Renal cortex interstitium (tissue), 11 donors: Measurements from ENCODE around the gene PLEKHB2. TPM values are rescaled to one million over a fixed set of nuclear protein-coding genes. Genes with fewer than 3 reads are reported as not detected.
"Not testable (repeated sequence)": the region's sequence is repeated elsewhere in the genome, so short reads cannot be mapped to it uniquely, and the experiment has no call there.

Source experiments
- DNase-seq, 11 donors: peaks; one replicate each; pipeline ENCODE4 v3.0.0-alpha.2; 2013; ENCODE audit warnings: low read depth in 9 of 11, low spot score in 4 of 11; ENCODE audit errors: extremely low read depth in 1 of 11
- polyA plus RNA-seq, 3 donors: library from polyadenylated mRNA; unstranded; fragments of 120-200 nt; gene quantifications; one replicate each; pipeline ENCODE4 v1.2.1, GENCODE V29; 2013; ENCODE audit not compliant: insufficient read length in 3 of 3

Gene PLEKHB2
- polyA plus RNA-seq, 3 donors, result 82.5 to 94.5 (median 89.5) TPM

- DNase-seq, result no peak
Measured at GRCh38 chr2:131156452-131157149, 51.5 kb downstream of the PLEKHB2 start.

DNA sequence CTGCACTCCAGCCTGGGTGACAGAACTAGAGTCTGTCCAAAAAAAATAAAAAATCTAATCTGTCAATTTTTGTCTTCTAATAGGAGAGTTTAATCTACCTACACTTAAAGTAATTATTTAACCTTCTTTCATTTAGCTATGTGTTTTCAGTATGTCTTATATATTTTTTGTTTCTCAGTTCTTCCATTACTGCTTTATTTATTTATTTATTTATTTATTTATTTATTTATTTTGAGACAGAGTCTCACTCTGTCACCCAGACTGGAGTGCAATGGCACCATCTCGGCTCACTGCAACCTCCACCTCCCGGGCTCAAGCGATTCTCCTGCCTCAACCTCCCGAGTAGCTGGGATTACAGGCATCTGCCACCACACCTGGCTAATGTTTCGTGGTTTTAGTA lies 60.4 kb downstream of the PLEKHB2 start:
- not testable (repeated sequence) for DNase-seq

- DNase-seq, result no peak
Measured at GRCh38 chr2:131168538-131168937, 63.4 kb downstream of the PLEKHB2 start.

DNA sequence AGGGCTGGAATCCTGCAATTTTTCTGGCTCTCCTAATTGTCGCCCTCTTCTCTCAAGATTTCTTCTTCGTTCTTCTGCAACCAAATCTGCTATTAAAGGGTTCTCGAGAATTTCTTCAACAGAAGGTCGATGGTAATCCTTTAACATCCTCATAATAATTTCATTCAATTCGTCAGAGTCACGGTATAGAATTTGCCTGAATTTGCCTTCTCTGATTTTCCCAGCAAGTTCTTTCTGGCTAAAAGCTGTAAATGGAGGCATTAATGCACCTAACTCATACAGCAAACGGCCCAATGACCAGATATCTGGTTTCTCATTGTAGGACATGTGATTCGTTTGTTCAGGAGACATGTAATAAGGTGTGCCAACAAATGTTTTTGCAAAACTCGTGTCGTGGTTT lies 72.9 kb downstream of the PLEKHB2 start:
- not testable (repeated sequence) for DNase-seq

- DNase-seq, result peak in 1 of 11 donors; percentile 9
Measured at GRCh38 chr2:131178721-131179418, 73.7 kb downstream of the PLEKHB2 start.

DNA sequence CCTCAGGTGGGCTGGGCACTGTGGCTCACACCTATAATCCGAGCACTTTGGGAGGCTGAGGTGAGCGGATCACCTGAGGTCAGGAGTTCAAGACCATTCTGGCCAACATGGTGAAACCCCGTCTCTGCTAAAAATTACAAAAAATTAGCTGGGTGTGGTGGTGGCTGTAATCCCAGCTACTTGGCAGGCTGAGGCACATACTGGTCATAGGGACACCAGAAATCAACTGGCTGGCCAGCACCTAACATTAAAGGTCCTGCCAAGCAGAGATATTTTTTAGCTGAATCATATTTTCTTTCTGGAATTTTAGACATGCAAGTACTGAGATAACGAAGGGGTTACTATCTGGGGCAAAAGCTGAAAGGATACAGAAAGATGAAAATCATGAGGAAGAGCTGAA lies 76.3 kb downstream of the PLEKHB2 start:
- not testable (repeated sequence) for DNase-seq

DNA sequence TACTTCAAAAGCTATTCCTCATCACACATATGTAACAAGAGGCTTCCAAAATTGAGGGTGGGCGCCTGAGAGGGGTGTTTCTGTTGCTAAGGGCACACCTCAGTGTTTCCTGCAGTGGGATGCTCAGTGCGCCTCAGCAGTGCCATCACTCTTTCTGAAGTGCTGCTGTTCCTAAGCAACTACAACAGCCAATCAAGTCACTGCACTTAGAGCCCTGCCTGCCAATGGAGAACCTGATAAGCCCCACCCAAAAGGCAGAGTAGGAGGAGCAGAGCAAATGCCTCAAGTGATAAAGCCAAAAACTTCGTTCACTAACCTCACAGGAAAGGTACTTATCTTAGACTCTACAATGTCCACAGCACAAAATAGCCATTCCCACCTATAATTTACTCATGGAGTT lies 88.3 kb downstream of the PLEKHB2 start:
- not testable (repeated sequence) for DNase-seq

DNA sequence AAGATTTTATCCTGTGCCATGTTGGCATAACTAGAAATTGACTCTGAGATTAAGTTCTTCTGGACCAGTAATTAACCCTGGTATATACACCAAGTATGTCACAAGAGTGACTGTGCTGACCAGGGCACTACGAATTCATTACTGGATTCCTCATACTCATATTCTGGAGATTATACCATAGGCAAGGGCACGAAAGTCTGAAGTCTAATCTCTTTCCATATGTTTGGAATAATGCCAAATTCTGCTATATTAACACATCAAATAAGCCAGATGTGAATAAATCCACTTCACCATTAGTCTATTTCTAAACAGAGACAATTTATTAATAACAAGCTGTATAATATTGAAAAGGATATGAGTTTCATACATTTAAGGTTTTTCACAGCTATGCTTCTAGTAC lies 91.0 kb downstream of the PLEKHB2 start:
- DNase-seq, result not testable (repeated sequence)

Other genes with a start within 250 kb of the PLEKHB2 start
- 100 to 1,000 TPM; 113 to 127 (median 121) TPM for gene FAM168B, start 11.9 kb upstream of the PLEKHB2 start, polyA plus RNA-seq
- under 1 TPM; 0.11 to 0.26 (median 0.16) TPM for gene POTEE, start 104.2 kb downstream of the PLEKHB2 start, polyA plus RNA-seq